ENCODE measurements around the gene NOXA1.

- TF ChIP-seq, protein P1, sequence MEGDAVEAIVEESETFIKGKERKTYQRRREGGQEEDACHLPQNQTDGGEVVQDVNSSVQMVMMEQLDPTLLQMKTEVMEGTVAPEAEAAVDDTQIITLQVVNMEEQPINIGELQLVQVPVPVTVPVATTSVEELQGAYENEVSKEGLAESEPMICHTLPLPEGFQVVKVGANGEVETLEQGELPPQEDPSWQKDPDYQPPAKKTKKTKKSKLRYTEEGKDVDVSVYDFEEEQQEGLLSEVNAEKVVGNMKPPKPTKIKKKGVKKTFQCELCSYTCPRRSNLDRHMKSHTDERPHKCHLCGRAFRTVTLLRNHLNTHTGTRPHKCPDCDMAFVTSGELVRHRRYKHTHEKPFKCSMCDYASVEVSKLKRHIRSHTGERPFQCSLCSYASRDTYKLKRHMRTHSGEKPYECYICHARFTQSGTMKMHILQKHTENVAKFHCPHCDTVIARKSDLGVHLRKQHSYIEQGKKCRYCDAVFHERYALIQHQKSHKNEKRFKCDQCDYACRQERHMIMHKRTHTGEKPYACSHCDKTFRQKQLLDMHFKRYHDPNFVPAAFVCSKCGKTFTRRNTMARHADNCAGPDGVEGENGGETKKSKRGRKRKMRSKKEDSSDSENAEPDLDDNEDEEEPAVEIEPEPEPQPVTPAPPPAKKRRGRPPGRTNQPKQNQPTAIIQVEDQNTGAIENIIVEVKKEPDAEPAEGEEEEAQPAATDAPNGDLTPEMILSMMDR (IDR thresholded peaks at IDR 0.05), result no peak
- no peak for TF ChIP-seq POLR2A (IDR thresholded peaks at IDR 0.05)
Observed at GRCh38 chr9:137389428-137389746, 33.8 kb upstream of the NOXA1 start.

All from testis (tissue), 2 donors.